DND-41 (cell line): ENCODE data around the gene DYNC1LI2.

Experiments used
- CTCF ChIP-seq: IDR thresholded peaks from 2 replicates; pipeline ENCODE4 v1.5.1; 2012; ENCODE audit warnings: borderline replicate concordance, low read length, moderate library complexity, mild to moderate bottlenecking; ENCODE audit not compliant: poor library complexity, severe bottlenecking; ENCODE audit errors: extremely low read depth
- EZH2 ChIP-seq: IDR thresholded peaks from 3 replicates; pipeline ENCODE4 v1.6.1; 2012; ENCODE audit warnings: borderline replicate concordance, low read depth, mild to moderate bottlenecking, moderate library complexity, low read length, inconsistent platforms; ENCODE audit not compliant: severe bottlenecking

- no peak for TF ChIP-seq CTCF
- TF ChIP-seq EZH2 = no peak
Measured at GRCh38 chr16:66714062-66714461, 37.3 kb downstream of the DYNC1LI2 start.
